HL-60/S4 treated with retinoic acid at 250 ng/mL for 4 days and 3 days (cell line): Measurements from ENCODE around the gene IDH2.
"Not testable (repeated sequence)": the region's sequence is repeated elsewhere in the genome, so short reads cannot be mapped to it uniquely, and the experiment has no call there.

Experiments used
- in situ Hi-C: fragments of 300-500 bp; cut with MboI; formaldehyde crosslinking; loops from 2 replicates; pipeline ENCODE4 v1.7.0; 2022; ENCODE audit warnings: low sequenced_read_pairs

The IDH2 gene

GRCh38 chr15:90101969-90102890 lies at the start of gene IDH2:
Gene IDH2 (minus strand): TSS chr15:90102468. CDS start chr15:90102390, 78 bp downstream.
- in situ Hi-C loops: no loop called here

GRCh38 chr15:90150551-90150950 lies 48.3 kb upstream of the IDH2 start:
- in situ Hi-C loops: not testable (repeated sequence)

- in situ Hi-C loops: no loop called here
Measured at GRCh38 chr15:90149609-90150340, 47.5 kb upstream of the IDH2 start.

GRCh38 chr15:90146198-90146761 lies 44.0 kb upstream of the IDH2 start:
- in situ Hi-C loops: not testable (repeated sequence)

- in situ Hi-C loops: no loop called here
Measured at GRCh38 chr15:90145761-90146160, 43.5 kb upstream of the IDH2 start.

GRCh38 chr15:90145259-90145658 lies 43.0 kb upstream of the IDH2 start:
- in situ Hi-C loops: no loop called here

- in situ Hi-C loops: no loop called here
Measured at GRCh38 chr15:90143166-90143655, 40.9 kb upstream of the IDH2 start.

- in situ Hi-C loops: no loop called here
Measured at GRCh38 chr15:90142216-90143165, 40.2 kb upstream of the IDH2 start.

- in situ Hi-C loops: no loop called here
Measured at GRCh38 chr15:90141646-90142045, 39.4 kb upstream of the IDH2 start.

- in situ Hi-C loops: not testable (repeated sequence)
Measured at GRCh38 chr15:90139549-90139948, 37.3 kb upstream of the IDH2 start.

- in situ Hi-C loops: no loop called here
Measured at GRCh38 chr15:90138071-90138833, 36.0 kb upstream of the IDH2 start.

GRCh38 chr15:90132437-90132836 lies 30.2 kb upstream of the IDH2 start:
- in situ Hi-C loops: no loop called here

- in situ Hi-C loops: no loop called here
Measured at GRCh38 chr15:90131848-90132247, 29.6 kb upstream of the IDH2 start.

GRCh38 chr15:90130291-90130690 lies 28.0 kb upstream of the IDH2 start:
- in situ Hi-C loops: no loop called here

- in situ Hi-C loops: no loop called here
Measured at GRCh38 chr15:90126596-90127435, 24.5 kb upstream of the IDH2 start.

- in situ Hi-C loops: no loop called here
Measured at GRCh38 chr15:90126022-90126421, 23.8 kb upstream of the IDH2 start.

GRCh38 chr15:90124507-90124906 lies 22.2 kb upstream of the IDH2 start:
- in situ Hi-C loops: no loop called here

- in situ Hi-C loops: no loop called here
Measured at GRCh38 chr15:90121086-90121485, 18.8 kb upstream of the IDH2 start.

- in situ Hi-C loops: no loop called here
Measured at GRCh38 chr15:90119367-90119766, 17.1 kb upstream of the IDH2 start.
